ENCODE data around the gene CATSPER1. TPM values are rescaled to one million over a fixed set of nuclear protein-coding genes. Genes with fewer than 3 reads are reported as not detected.
A peak's percentile ranks its signal among the peaks of the same experiment; 100 is the strongest.

Gene CATSPER1
- total and polyA plus RNA-seq, 2 of the 13 experiments (the other 11 are each of a cell fraction or from before 2014, with no cell fraction given) = 0.17 TPM; not detected in 1

DNA sequence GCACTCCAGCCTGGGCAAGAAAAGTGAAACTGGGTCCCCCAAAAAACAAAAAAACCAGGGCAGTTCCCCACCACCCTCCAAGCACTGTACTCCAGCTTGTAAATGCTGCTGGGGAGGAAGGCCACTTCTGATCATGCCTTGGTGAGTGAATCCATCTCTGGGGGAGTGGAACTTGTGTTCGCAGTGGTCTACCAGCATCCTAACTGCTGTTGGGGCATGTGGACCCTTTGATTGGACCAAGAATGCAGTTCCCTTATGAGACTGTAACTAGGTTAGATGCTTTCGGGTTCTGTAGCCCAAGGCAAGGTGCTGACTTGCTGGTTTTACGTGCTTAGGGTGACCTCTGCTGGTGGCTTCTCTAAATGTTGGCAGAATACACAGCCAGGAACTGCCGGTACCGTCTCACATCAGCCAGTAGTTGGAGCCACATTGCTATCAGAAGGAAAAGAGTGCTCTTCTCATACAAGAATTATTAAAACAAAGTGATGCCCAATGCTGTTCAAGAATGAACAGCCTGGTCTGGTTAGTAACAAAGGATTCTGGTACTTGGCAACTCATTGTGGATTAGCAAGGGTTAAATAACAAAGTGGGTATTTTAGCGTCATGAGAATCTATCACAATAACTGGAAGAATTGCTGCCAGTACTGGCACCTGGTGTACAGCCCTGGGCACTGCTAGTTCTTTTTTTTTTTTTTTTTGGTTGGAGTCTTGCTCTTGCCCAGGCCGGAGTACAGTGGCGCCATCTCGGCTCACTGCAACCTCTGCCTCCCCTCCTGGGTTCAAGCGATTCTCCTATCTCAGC, 37.3 kb downstream of the CATSPER1 start (continued):
- TF ChIP-seq, protein P1, sequence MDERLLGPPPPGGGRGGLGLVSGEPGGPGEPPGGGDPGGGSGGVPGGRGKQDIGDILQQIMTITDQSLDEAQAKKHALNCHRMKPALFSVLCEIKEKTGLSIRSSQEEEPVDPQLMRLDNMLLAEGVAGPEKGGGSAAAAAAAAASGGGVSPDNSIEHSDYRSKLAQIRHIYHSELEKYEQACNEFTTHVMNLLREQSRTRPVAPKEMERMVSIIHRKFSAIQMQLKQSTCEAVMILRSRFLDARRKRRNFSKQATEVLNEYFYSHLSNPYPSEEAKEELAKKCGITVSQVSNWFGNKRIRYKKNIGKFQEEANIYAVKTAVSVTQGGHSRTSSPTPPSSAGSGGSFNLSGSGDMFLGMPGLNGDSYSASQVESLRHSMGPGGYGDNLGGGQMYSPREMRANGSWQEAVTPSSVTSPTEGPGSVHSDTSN (CRISPR knock-in tag; IDR thresholded peaks at IDR 0.05) = no peak
- TF ChIP-seq ZNF333 (CRISPR knock-in tag; IDR thresholded peaks at IDR 0.05; ENCODE audit: borderline replicate concordance) = no peak
- TF ChIP-seq NR1H2 (CRISPR knock-in tag; IDR thresholded peaks at IDR 0.05; ENCODE audit: borderline replicate concordance, low read depth) = no peak
- TF ChIP-seq FLYWCH1 (CRISPR knock-in tag; IDR thresholded peaks at IDR 0.05) = no peak
- 0 out of 2 replicates have a peak, but pooled peaks have one; percentile 26 for TF ChIP-seq BCL3 (CRISPR knock-in tag; IDR thresholded peaks at IDR 0.05)
- no peak for TF ChIP-seq ZNF878 (CRISPR knock-in tag; IDR thresholded peaks at IDR 0.05)
- TF ChIP-seq, protein P2, sequence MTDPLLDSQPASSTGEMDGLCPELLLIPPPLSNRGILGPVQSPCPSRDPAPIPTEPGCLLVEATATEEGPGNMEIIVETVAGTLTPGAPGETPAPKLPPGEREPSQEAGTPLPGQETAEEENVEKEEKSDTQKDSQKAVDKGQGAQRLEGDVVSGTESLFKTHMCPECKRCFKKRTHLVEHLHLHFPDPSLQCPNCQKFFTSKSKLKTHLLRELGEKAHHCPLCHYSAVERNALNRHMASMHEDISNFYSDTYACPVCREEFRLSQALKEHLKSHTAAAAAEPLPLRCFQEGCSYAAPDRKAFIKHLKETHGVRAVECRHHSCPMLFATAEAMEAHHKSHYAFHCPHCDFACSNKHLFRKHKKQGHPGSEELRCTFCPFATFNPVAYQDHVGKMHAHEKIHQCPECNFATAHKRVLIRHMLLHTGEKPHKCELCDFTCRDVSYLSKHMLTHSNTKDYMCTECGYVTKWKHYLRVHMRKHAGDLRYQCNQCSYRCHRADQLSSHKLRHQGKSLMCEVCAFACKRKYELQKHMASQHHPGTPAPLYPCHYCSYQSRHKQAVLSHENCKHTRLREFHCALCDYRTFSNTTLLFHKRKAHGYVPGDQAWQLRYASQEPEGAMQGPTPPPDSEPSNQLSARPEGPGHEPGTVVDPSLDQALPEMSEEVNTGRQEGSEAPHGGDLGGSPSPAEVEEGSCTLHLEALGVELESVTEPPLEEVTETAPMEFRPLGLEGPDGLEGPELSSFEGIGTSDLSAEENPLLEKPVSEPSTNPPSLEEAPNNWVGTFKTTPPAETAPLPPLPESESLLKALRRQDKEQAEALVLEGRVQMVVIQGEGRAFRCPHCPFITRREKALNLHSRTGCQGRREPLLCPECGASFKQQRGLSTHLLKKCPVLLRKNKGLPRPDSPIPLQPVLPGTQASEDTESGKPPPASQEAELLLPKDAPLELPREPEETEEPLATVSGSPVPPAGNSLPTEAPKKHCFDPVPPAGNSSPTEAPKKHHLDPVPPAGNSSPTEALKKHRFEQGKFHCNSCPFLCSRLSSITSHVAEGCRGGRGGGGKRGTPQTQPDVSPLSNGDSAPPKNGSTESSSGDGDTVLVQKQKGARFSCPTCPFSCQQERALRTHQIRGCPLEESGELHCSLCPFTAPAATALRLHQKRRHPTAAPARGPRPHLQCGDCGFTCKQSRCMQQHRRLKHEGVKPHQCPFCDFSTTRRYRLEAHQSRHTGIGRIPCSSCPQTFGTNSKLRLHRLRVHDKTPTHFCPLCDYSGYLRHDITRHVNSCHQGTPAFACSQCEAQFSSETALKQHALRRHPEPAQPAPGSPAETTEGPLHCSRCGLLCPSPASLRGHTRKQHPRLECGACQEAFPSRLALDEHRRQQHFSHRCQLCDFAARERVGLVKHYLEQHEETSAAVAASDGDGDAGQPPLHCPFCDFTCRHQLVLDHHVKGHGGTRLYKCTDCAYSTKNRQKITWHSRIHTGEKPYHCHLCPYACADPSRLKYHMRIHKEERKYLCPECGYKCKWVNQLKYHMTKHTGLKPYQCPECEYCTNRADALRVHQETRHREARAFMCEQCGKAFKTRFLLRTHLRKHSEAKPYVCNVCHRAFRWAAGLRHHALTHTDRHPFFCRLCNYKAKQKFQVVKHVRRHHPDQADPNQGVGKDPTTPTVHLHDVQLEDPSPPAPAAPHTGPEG (CRISPR knock-in tag; IDR thresholded peaks at IDR 0.05) = no peak
- no peak for TF ChIP-seq DR1 (CRISPR knock-in tag; IDR thresholded peaks at IDR 0.05)
- TF ChIP-seq ZNF331 (CRISPR knock-in tag; IDR thresholded peaks at IDR 0.05) = 0 out of 2 replicates have a peak, but pooled peaks have one; percentile 35
- no peak for TF ChIP-seq GABPA (IDR thresholded peaks at IDR 0.05; ENCODE audit: low read depth, low read length)
- TF ChIP-seq GABPA (CRISPR knock-in tag; IDR thresholded peaks at IDR 0.05; ENCODE audit: low read depth) = peak; percentile 62; the same call in 1 of the 2 replicates
- TF ChIP-seq ZNF570 (CRISPR knock-in tag; IDR thresholded peaks at IDR 0.05; ENCODE audit: borderline replicate concordance) = no peak
- no peak for TF ChIP-seq RFXAP (CRISPR knock-in tag; IDR thresholded peaks at IDR 0.05; ENCODE audit: borderline replicate concordance)
- no peak for TF ChIP-seq BORCS8-MEF2B (CRISPR knock-in tag; IDR thresholded peaks at IDR 0.05)
- peak; percentile 64 for TF ChIP-seq SAP130 (CRISPR knock-in tag; IDR thresholded peaks at IDR 0.05; ENCODE audit: low read depth)
- TF ChIP-seq, protein P3, sequence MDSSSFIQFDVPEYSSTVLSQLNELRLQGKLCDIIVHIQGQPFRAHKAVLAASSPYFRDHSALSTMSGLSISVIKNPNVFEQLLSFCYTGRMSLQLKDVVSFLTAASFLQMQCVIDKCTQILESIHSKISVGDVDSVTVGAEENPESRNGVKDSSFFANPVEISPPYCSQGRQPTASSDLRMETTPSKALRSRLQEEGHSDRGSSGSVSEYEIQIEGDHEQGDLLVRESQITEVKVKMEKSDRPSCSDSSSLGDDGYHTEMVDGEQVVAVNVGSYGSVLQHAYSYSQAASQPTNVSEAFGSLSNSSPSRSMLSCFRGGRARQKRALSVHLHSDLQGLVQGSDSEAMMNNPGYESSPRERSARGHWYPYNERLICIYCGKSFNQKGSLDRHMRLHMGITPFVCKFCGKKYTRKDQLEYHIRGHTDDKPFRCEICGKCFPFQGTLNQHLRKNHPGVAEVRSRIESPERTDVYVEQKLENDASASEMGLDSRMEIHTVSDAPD (CRISPR knock-in tag; IDR thresholded peaks at IDR 0.05) = no peak
- no peak for TF ChIP-seq MLLT10 (CRISPR knock-in tag; IDR thresholded peaks at IDR 0.05)
